NCI-H1694 (cell line): ENCODE measurements around the gene SGSH.
"Not testable (repeated sequence)": the region's sequence is repeated elsewhere in the genome, so short reads cannot be mapped to it uniquely, and the experiment has no call there.

Experiments
- DNase-seq: peaks from one replicate; lab custom pipeline; 2025; lab: John Stamatoyannopoulos, UW

Gene SGSH

GRCh38 chr17:80210348-80211108 is 9.6 kb downstream of the SGSH start:
- DNase-seq: no peak

GRCh38 chr17:80209765-80210164 is 10.4 kb downstream of the SGSH start:
- no peak for DNase-seq

GRCh38 chr17:80208050-80208449 is 12.1 kb downstream of the SGSH start:
- no peak for DNase-seq

- DNase-seq: no peak
These were observed 14.3 kb downstream of the SGSH start for GRCh38 chr17:80205811-80206210.

- DNase-seq: no peak
These were observed 15.3 kb downstream of the SGSH start for GRCh38 chr17:80204626-80205468.

GRCh38 chr17:80203471-80203963 is 16.6 kb downstream of the SGSH start:
- no peak for DNase-seq

- no peak for DNase-seq
These were observed 17.9 kb downstream of the SGSH start for GRCh38 chr17:80202197-80202596.

- no peak for DNase-seq
These were observed 18.7 kb downstream of the SGSH start for GRCh38 chr17:80201446-80201845.

GRCh38 chr17:80199295-80199694 is 20.8 kb downstream of the SGSH start:
- DNase-seq: not testable (repeated sequence)

GRCh38 chr17:80198144-80198661 is 21.9 kb downstream of the SGSH start:
- DNase-seq: no peak

GRCh38 chr17:80196652-80197051 is 23.5 kb downstream of the SGSH start:
- no peak for DNase-seq

GRCh38 chr17:80195671-80196529 is 24.2 kb downstream of the SGSH start:
- DNase-seq: no peak

GRCh38 chr17:80195141-80195540 is 25.0 kb downstream of the SGSH start:
- DNase-seq: no peak

GRCh38 chr17:80191865-80192661 is 28.1 kb downstream of the SGSH start:
- DNase-seq: peak; percentile 22

GRCh38 chr17:80191192-80191591 is 28.9 kb downstream of the SGSH start:
- no peak for DNase-seq

- DNase-seq: no peak
These were observed 29.4 kb downstream of the SGSH start for GRCh38 chr17:80190716-80191115.

- no peak for DNase-seq
These were observed 30.5 kb downstream of the SGSH start for GRCh38 chr17:80189611-80190010.

- DNase-seq: no peak
These were observed 32.6 kb downstream of the SGSH start for GRCh38 chr17:80187515-80187941.

- no peak for DNase-seq
These were observed 33.0 kb downstream of the SGSH start for GRCh38 chr17:80187090-80187489.

GRCh38 chr17:80185968-80186367 is 34.2 kb downstream of the SGSH start:
- DNase-seq: no peak

GRCh38 chr17:80184423-80184714 is 35.8 kb downstream of the SGSH start:
- no peak for DNase-seq
